Measurements from ENCODE around the gene ZNF831. TPM values are rescaled to one million over a fixed set of nuclear protein-coding genes. Genes with fewer than 3 reads are reported as not detected.

ZNF831 gene
- total RNA-seq, 1 donor = not detected

DNA sequence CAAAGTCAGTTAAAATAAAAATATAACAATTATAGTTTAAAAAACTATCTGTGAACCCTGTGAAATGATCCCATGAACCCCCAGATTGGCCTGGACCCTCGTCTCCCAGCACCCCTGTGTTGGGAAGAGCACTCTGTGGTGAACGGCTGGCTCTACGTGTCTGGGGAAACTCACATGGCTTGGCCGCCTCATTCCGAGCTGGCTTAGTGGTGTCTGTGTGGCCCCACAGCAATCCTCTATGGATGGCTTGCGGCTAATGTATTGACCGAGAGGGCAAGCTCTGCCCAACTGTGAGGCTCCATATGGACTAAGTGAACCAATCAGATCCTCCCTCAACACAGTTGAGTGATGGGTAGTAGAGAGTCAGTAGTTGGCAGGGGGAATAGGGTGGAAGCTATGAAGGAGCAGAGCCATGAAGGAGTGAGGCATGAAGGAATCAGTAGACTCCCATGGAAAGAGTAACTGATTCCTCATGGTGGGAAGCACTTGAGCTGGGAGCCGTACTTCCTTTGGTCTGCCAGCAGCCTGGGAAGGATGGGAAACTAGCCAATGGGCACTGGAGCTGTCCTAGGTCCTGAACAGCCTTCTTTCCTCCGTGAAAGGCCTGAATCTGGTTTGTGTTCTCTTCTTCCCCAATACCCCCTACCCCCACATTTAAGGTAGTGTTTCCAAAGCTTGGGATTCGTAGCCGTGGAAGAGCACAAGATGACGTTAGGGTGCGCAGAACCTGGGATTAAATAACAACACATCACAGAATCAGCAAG lies 21.6 kb upstream of the ZNF831 start:
- Histone ChIP-seq H3K9me3 (ENCODE audit: low read depth, low read length) (no peaks in the 10 kb centered on the region), H3K36me3 (ENCODE audit: insufficient read depth, low read length) (no peaks in the 10 kb centered on the region), H3K4me3 (ENCODE audit: insufficient read depth, low read length) (no peak overlapping the region), H3K27me3 (ENCODE audit: insufficient read depth, low read length) (no peaks in the 10 kb centered on the region), H2AFZ (ENCODE audit: low read length) (no peak overlapping the region), H4K20me1 (ENCODE audit: insufficient read depth, low read length) (no peaks in the 10 kb centered on the region), H3K27ac (ENCODE audit: low read depth, low read length) (no peak overlapping the region), H3K79me2 (ENCODE audit: insufficient read depth, low read length) (no peaks in the 10 kb centered on the region), H3K4me2 (ENCODE audit: insufficient read depth, low read length) (no peak overlapping the region), H3K4me1 (ENCODE audit: insufficient read depth, low read length) (no peaks in the 10 kb centered on the region)
- no peak for TF ChIP-seq CTCF (IDR thresholded peaks at IDR 0.05; ENCODE audit: extremely low read depth, low read depth, low read length)
- no peak for DNase-seq (ENCODE audit: insufficient read length, low spot score, missing footprints)

- Histone ChIP-seq H3K4me2 (ENCODE audit: insufficient read depth, low read length) (no peak overlapping the region), H3K79me2 (ENCODE audit: insufficient read depth, low read length) (no peaks in the 10 kb centered on the region), H3K9me3 (ENCODE audit: low read depth, low read length) (no peaks in the 10 kb centered on the region), H3K27ac (ENCODE audit: low read depth, low read length) (no peak overlapping the region), H4K20me1 (ENCODE audit: insufficient read depth, low read length) (no peaks in the 10 kb centered on the region), H3K27me3 (ENCODE audit: insufficient read depth, low read length) (no peaks in the 10 kb centered on the region), H3K36me3 (ENCODE audit: insufficient read depth, low read length) (no peaks in the 10 kb centered on the region), H3K4me3 (ENCODE audit: insufficient read depth, low read length) (no peak overlapping the region), H3K4me1 (ENCODE audit: insufficient read depth, low read length) (no peaks in the 10 kb centered on the region), H2AFZ (ENCODE audit: low read length) (no peak overlapping the region)
- no peak for TF ChIP-seq CTCF (IDR thresholded peaks at IDR 0.05; ENCODE audit: extremely low read depth, low read depth, low read length)
- DNase-seq (ENCODE audit: insufficient read length, low spot score, missing footprints) = no peak
Observed at GRCh38 chr20:59143326-59143725, 20.3 kb upstream of the ZNF831 start.

GRCh38 chr20:59144179-59144830 lies 19.3 kb upstream of the ZNF831 start:
- Histone ChIP-seq H3K4me1 (ENCODE audit: insufficient read depth, low read length) (no peaks in the 10 kb centered on the region), H3K27ac (ENCODE audit: low read depth, low read length) (no peak overlapping the region), H3K79me2 (ENCODE audit: insufficient read depth, low read length) (no peaks in the 10 kb centered on the region), H3K27me3 (ENCODE audit: insufficient read depth, low read length) (no peaks in the 10 kb centered on the region), H3K36me3 (ENCODE audit: insufficient read depth, low read length) (no peaks in the 10 kb centered on the region), H4K20me1 (ENCODE audit: insufficient read depth, low read length) (no peaks in the 10 kb centered on the region), H3K4me3 (ENCODE audit: insufficient read depth, low read length) (no peak overlapping the region), H2AFZ (ENCODE audit: low read length) (no peak overlapping the region), H3K9me3 (ENCODE audit: low read depth, low read length) (no peaks in the 10 kb centered on the region), H3K4me2 (ENCODE audit: insufficient read depth, low read length) (no peak overlapping the region)
- no peak for TF ChIP-seq CTCF (IDR thresholded peaks at IDR 0.05; ENCODE audit: extremely low read depth, low read depth, low read length)
- DNase-seq (ENCODE audit: insufficient read length, low spot score, missing footprints) = no peak

DNA sequence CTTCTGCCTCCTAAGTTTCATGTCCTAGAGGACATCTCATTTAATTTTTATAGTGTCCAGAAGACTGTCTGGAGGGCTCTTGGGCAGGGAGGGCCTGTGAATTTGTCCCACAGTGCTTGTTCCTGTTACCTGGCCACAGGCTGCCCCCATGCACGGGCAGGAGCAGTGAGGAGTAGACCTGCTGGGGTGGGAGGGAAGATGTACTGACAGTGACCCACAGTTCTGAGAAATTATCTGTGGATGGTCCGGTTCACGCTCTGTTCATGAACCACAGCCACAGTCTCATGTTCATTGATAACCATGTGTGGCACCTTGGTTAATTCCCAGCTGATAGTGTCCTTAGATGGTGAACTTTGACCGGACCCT lies 18.8 kb upstream of the ZNF831 start:
- no peaks in the 10 kb centered on the region for H3K4me1 ChIP-seq (ENCODE audit: insufficient read depth, low read length)
- H3K4me2 ChIP-seq (ENCODE audit: insufficient read depth, low read length) = no peak overlapping the region
- no peak for DNase-seq (ENCODE audit: insufficient read length, low spot score, missing footprints)
- H3K27ac ChIP-seq (ENCODE audit: low read depth, low read length) = no peak overlapping the region
- no peaks in the 10 kb centered on the region for H3K9me3 ChIP-seq (ENCODE audit: low read depth, low read length)
- no peaks in the 10 kb centered on the region for H4K20me1 ChIP-seq (ENCODE audit: insufficient read depth, low read length)
- H3K79me2 ChIP-seq (ENCODE audit: insufficient read depth, low read length) = no peaks in the 10 kb centered on the region
- H2AFZ ChIP-seq (ENCODE audit: low read length) = no peak overlapping the region
- H3K27me3 ChIP-seq (ENCODE audit: insufficient read depth, low read length) = no peaks in the 10 kb centered on the region
- H3K4me3 ChIP-seq (ENCODE audit: insufficient read depth, low read length) = no peak overlapping the region
- H3K36me3 ChIP-seq (ENCODE audit: insufficient read depth, low read length) = no peaks in the 10 kb centered on the region
- no peak for TF ChIP-seq CTCF (IDR thresholded peaks at IDR 0.05; ENCODE audit: extremely low read depth, low read depth, low read length)
